GM10248 (cell line): ENCODE results near the gene ALMS1.
"Not testable (repeated sequence)": the region's sequence is repeated elsewhere in the genome, so short reads cannot be mapped to it uniquely, and the experiment has no call there.

ENCODE experiments used
- CTCF ChIA-PET: fragments of 300-600 bp; sonication (Branson Sonifier 250); formaldehyde crosslinking; extraction: SDS; loops from one replicate; lab custom pipeline; 2021; ENCODE audit warnings: antibody characterized with exemption; lab: Yijun Ruan, JAX
- POLR2A ChIA-PET: fragments of 350-650 bp; sonication (Branson Sonifier 250); formaldehyde crosslinking; extraction: SDS; loops from one replicate; lab custom pipeline; 2020; ENCODE audit warnings: antibody characterized with exemption; lab: Yijun Ruan, JAX
- DNase-seq: peaks from one replicate; pipeline ENCODE4 v3.0.0; 2012; ENCODE audit errors: extremely low spot score
- CTCF ChIP-seq: IDR thresholded peaks from 2 replicates; pipeline ENCODE4 v1.5.1; 2012; ENCODE audit warnings: mild to moderate bottlenecking, low read depth; ENCODE audit errors: extremely low read depth, missing control alignments, control extremely low read depth

The ALMS1 gene

GRCh38 chr2:73611193-73611592 is 225.6 kb downstream of the ALMS1 start:
- POLR2A ChIA-PET = no interaction called here
- TF ChIP-seq CTCF = no peak
- CTCF ChIA-PET = interaction anchor here (1.1 to 1.6 kb wide), 3 partner anchors 9 to 27 kb away, joined by 3 read pairs; no protein-coding TSS in a partner anchor
- peak; percentile 45 for DNase-seq

DNA sequence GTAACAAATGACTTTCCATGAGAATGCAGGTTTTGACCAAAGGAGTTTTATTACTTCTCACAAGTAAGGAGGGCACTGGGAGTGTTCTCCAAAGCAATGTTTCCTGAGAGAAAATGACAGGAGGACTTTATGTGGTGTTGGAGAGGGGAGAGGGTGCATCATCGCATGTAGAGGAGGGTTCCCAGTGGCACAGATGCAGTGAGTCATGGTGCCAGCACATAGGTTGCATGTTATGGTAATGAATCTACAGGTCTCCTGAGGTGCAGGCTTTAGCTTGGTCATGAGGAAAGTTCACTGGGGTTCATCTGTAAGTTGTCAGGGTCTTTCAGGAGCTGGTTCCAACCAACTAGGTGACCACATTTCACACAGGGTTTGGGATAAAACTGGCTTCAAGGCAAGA is 226.2 kb downstream of the ALMS1 start:
- POLR2A ChIA-PET = no interaction called here

DNA sequence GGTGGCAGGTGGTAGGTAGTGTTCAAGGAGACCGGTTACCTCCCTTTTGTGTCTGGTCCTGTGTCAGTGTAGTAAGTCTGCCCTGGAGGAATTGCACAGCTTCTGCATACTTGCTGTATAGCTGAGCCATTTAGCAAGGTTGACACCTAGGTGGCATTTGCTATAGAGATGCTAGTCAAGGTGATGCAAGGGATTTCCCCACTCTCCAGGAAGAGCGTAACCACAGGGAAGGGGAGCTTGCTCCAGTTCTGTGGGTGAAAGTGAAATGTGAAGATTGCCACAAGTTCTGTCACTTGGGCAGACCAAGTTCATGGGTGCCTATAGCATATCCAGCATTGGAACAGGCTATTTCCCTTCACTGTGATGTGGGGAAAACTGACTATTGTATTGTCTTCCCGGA is 228.5 kb downstream of the ALMS1 start:
- no peak for TF ChIP-seq CTCF
- POLR2A ChIA-PET = no interaction called here
- CTCF ChIA-PET = interaction anchor here (1.5 kb wide), 1 partner anchor 10 kb away, joined by 3 read pairs; no protein-coding TSS in a partner anchor
- DNase-seq = no peak

More for the DNA sequence above, 226.2 kb downstream of the ALMS1 start:
- DNase-seq = no peak
- CTCF ChIA-PET = interaction anchor here (1.1 to 1.6 kb wide), 3 partner anchors 13 to 27 kb away, joined by 3 read pairs; no protein-coding TSS in a partner anchor
- TF ChIP-seq CTCF = no peak

DNA sequence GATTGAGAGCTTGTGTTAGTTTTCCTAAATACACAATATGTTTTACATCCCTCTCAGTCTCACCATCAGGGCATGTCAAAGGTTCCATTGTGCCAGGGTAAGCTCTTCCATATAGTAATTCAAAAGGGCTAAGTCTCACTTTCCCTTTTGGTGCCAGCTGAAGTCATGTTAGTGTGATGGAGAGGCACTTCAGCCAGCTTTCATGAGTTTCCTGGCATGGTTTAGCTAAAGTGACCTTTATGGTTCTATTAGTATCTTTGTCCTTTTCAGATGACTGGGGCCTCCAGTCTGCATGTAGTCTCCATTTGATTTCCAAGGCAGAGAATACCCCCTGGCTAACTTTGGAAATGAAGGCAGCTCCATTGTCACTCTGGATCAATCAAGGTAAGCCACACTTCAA is 229.4 kb downstream of the ALMS1 start:
- no peak for TF ChIP-seq CTCF
- no peak for DNase-seq
- CTCF ChIA-PET = interaction anchor here (0.8 to 2.7 kb wide), 4 partner anchors 9 to 18 kb away, joined by 3 to 7 read pairs (median 4); no protein-coding TSS in a partner anchor
- POLR2A ChIA-PET = no interaction called here

- peak; percentile 11 for TF ChIP-seq CTCF
- POLR2A ChIA-PET, DNase-seq: not testable (repeated sequence)
- CTCF ChIA-PET = interaction anchor here (0.9 to 1.6 kb wide), 3 partner anchors 9 to 15 kb away, joined by 3 read pairs; no protein-coding TSS in a partner anchor
Measured at GRCh38 chr2:73619925-73620324, 234.3 kb downstream of the ALMS1 start.

- DNase-seq, POLR2A ChIA-PET: not testable (repeated sequence)
- CTCF ChIA-PET = interaction anchor here (0.7 to 2.1 kb wide), 2 partner anchors 9 to 10 kb away, joined by 3 to 4 read pairs; no protein-coding TSS in a partner anchor
Measured at GRCh38 chr2:73624036-73624435, 238.4 kb downstream of the ALMS1 start.

GRCh38 chr2:73624625-73625024 is 239.0 kb downstream of the ALMS1 start:
- CTCF ChIA-PET, DNase-seq, POLR2A ChIA-PET: not testable (repeated sequence)

- POLR2A ChIA-PET, DNase-seq, CTCF ChIA-PET: not testable (repeated sequence)
Measured at GRCh38 chr2:73626237-73626636, 240.6 kb downstream of the ALMS1 start.

- DNase-seq, POLR2A ChIA-PET: not testable (repeated sequence)
- CTCF ChIA-PET = interaction anchor here (2.1 kb wide), 1 partner anchor 12 kb away, joined by 7 read pairs; no protein-coding TSS in a partner anchor
Measured at GRCh38 chr2:73628493-73628892, 242.9 kb downstream of the ALMS1 start.

GRCh38 chr2:73630662-73631266 is 245.1 kb downstream of the ALMS1 start:
- POLR2A ChIA-PET, DNase-seq: not testable (repeated sequence)
- CTCF ChIA-PET = interaction anchor here (0.7 to 0.8 kb wide), 2 partner anchors 16 to 20 kb away, joined by 3 read pairs; no protein-coding TSS in a partner anchor

DNA sequence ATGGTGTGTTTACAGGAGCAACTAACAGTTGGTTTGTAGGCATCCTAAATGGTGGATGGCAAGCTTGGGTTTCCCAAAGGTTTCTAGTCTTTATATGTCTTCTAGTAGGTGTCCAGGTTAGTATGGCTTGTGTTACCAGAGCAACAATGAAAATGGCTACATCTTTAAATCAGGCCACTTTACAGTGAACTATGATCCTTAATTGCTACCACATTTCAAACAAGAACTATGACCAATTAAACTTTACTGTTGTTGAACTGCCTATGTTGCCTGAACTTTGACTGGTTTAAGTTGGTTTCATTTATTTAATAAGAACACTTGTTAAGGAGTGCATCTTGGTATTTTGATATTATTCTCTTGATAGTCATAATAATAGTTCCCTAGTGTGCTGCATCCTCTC is 251.3 kb downstream of the ALMS1 start:
- POLR2A ChIA-PET, DNase-seq, CTCF ChIA-PET: not testable (repeated sequence)
